Psoas muscle (tissue), 8 donors: ENCODE measurements around the gene GNG12. TPM values are rescaled to one million over a fixed set of nuclear protein-coding genes. Genes with fewer than 3 reads are reported as not detected.

Source experiments
- ATAC-seq, 4 donors: fragments of 200-7000 bp; cut with Tn5 transposase; one replicate each; pipeline ENCODE4 v1.9.1; 2020; ENCODE audit warnings: moderate library complexity in 3 of 4, mild to moderate bottlenecking in 2 of 4
- DNase-seq, 2 donors: peaks; one replicate each; pipeline ENCODE4 v3.0.0-alpha.2; 2020
- H3K27ac ChIP-seq: fragments of 200-600 bp; one replicate; pipeline ENCODE4 v1.8.0; 2022
- H3K27me3 ChIP-seq, 3 donors: fragments of 200-600 bp in 1 of 3; one replicate each; pipeline versions ENCODE4 v1.6.1 to v1.8.0; 2013 to 2022; ENCODE audit warnings: low read length in 2 of 3, mild to moderate bottlenecking in 2 of 3, moderate library complexity in 1 of 3; ENCODE audit not compliant: insufficient read depth in 3 of 3
- H3K36me3 ChIP-seq, 2 donors: fragments of 200-600 bp in 1 of 2; one replicate each; pipeline versions ENCODE4 v1.6.1 to v1.8.0; 2013 to 2022; ENCODE audit warnings: low read depth in 1 of 2, mild to moderate bottlenecking in 1 of 2, moderate library complexity in 1 of 2; ENCODE audit not compliant: insufficient read depth in 1 of 2
- H3K4me1 ChIP-seq: fragments of 200-600 bp; one replicate; pipeline ENCODE4 v1.8.0; 2022
- H3K4me3 ChIP-seq: fragments of 200-600 bp; one replicate; pipeline ENCODE4 v1.8.0; 2022; ENCODE audit warnings: mild to moderate bottlenecking
- H3K9me3 ChIP-seq: fragments of 200-600 bp; one replicate; pipeline ENCODE4 v1.8.0; 2022
- CTCF ChIP-seq: fragments of 200-600 bp; IDR thresholded peaks from one replicate; pipeline ENCODE4 v1.8.0; 2022; ENCODE audit warnings: antibody characterized with exemption
- WGBS, 3 donors: extraction: QIAGEN DNeasy Blood & Tissue Kit; methylation state at CpG; one replicate each; pipeline versions ENCODE4 v1.1.6 to v1.1.7; 2013; 5-methylcytosine and 5-hydroxymethylcytosine counted together
- intact Hi-C, 2 donors: fragments of 100-400 bp; cut with DNase I; formaldehyde crosslinking; loops; one replicate each; pipeline versions ENCODE4 v1.11.0 to v1.14.2; 2022
- polyA plus RNA-seq, 3 donors: library from polyadenylated mRNA; stranded (reverse); fragments of 200-250 nt; gene quantifications; one replicate each; pipeline ENCODE4 v1.2.3, GENCODE V29; 2013
- total RNA-seq, 4 donors: library from RNA; stranded (reverse); fragmentation: NEBNext Ultra II Directional in 2 of 4; extraction: Animal tissue kit (Norgen Biotek cat#: 25700) in 2 of 4; gene quantifications; one replicate each; pipeline versions ENCODE4 v1.2.1 to v1.2.4, GENCODE V29; 2021 to 2023
- donor health status: healthy with polysubstance abuse.
- donor health status: DM: no; HTN: no; CAD: no; lungs with moderate emphysema.
- donor health status: Bipolar disorder and iron deficiency.
- donor health status: healthy.
- donor health status: DM: yes; HTN: yes; CAD: no.
- donor health status: DM: no; HTN: no; CAD: no.
- donor health status: DM: no; HTN: no; CAD: no.
- donor health status: DM: yes; HTN: yes; CAD: no.

GNG12 gene
- total and polyA plus RNA-seq, 7 donors = 8.9 to 25.1 (median 18.6) TPM

GRCh38 chr1:67740543-67740942 is 92.7 kb downstream of the GNG12 start:
- intact Hi-C loops = loop anchor here in 1 of 2 donors (5.0 kb wide), 1 partner anchor 38 kb away; no protein-coding TSS in a partner anchor
- H3K27ac ChIP-seq = no peak overlapping the region

GRCh38 chr1:67739361-67739760 is 93.9 kb downstream of the GNG12 start:
- Histone ChIP-seq H3K4me1 (peaks cover 6% of the 10 kb centered on the region), H3K9me3 (no peaks in the 10 kb centered on the region), H3K27ac (no peak overlapping the region), H3K36me3 (no peaks in the 10 kb centered on the region), H3K27me3 (no peaks in the 10 kb centered on the region), H3K4me3 (no peak overlapping the region)
- intact Hi-C loops = no loop called here
- 96 to 99% (median 97%) methylated on average over 5 of the region's 5 CpGs for WGBS, 3 donors
- TF ChIP-seq CTCF = no peak
- DNase-seq = no peak
- no peak for ATAC-seq

More at GRCh38 chr1:67740543-67740942, 92.7 kb downstream of the GNG12 start:
- WGBS, 3 donors = 77 to 90% (median 88%) methylated on average over 3 of the region's 3 CpGs
- no peaks in the 10 kb centered on the region for H3K9me3 ChIP-seq
- H3K4me1 ChIP-seq = peaks cover 6% of the 10 kb centered on the region
- DNase-seq (no peak), ATAC-seq (no peak)
- no peak for TF ChIP-seq CTCF
- H3K27me3 ChIP-seq = no peaks in the 10 kb centered on the region
- no peaks in the 10 kb centered on the region for H3K36me3 ChIP-seq
- no peak overlapping the region for H3K4me3 ChIP-seq

GRCh38 chr1:67738401-67738800 is 94.9 kb downstream of the GNG12 start:
- Histone ChIP-seq H3K4me1 (peaks cover 11% of the 10 kb centered on the region), H3K4me3 (no peak overlapping the region), H3K9me3 (no peaks in the 10 kb centered on the region), H3K27ac (no peak overlapping the region), H3K36me3 (no peaks in the 10 kb centered on the region), H3K27me3 (no peaks in the 10 kb centered on the region)
- intact Hi-C loops = no loop called here
- no peak for ATAC-seq
- WGBS, 3 donors = 89 to 93% (median 90%) methylated on average over 4 of the region's 4 CpGs
- no peak for TF ChIP-seq CTCF
- no peak for DNase-seq

- no peak for DNase-seq
These were observed 95.4 kb downstream of the GNG12 start for GRCh38 chr1:67737875-67738274.

More at GRCh38 chr1:67737875-67738274, 95.4 kb downstream of the GNG12 start:
- Histone ChIP-seq H3K9me3 (no peaks in the 10 kb centered on the region), H3K4me1 (peaks cover 11% of the 10 kb centered on the region), H3K36me3 (no peaks in the 10 kb centered on the region), H3K4me3 (no peak overlapping the region), H3K27ac (no peak overlapping the region), H3K27me3 (no peaks in the 10 kb centered on the region)
- WGBS, 3 donors = 99 to 100% (median 100%) methylated on average over 3 of the region's 3 CpGs
- intact Hi-C loops = no loop called here
- no peak for TF ChIP-seq CTCF
- ATAC-seq = no peak
